Ovary (tissue), 3 donors: Measurements from ENCODE around the gene PLPP6.

Experiments used
- CTCF ChIP-seq, 3 donors: fragments of 450-650 bp in 2 of 3; fragments of 200-600 bp in 1 of 3; IDR thresholded peaks; one replicate each; pipeline versions ENCODE4 v1.5.1 to v1.8.0; 2016 to 2022; ENCODE audit warnings: antibody characterized with exemption in 3 of 3, mild to moderate bottlenecking in 1 of 3
- POLR2A ChIP-seq: fragments of 450-650 bp; IDR thresholded peaks from one replicate; pipeline ENCODE4 v1.6.1; 2017; ENCODE audit warnings: antibody characterized with exemption, mild to moderate bottlenecking, moderate library complexity
- donor health status: DM: no; HTN: no; CAD: no.

- no peak for TF ChIP-seq CTCF (IDR thresholded peaks at IDR 0.05)
- TF ChIP-seq POLR2A, result no peak
These were observed 5.6 kb downstream of the PLPP6 start for GRCh38 chr9:4667681-4668080.
